NT2/D1 (cell line): Measurements from ENCODE around the gene SINHCAF.

Source experiments
- SUZ12 ChIP-seq: IDR thresholded peaks from 2 replicates; pipeline ENCODE4 v1.6.1; 2011; ENCODE audit not compliant: insufficient read length, insufficient read depth; ENCODE audit errors: extremely low read depth
- YY1 ChIP-seq: IDR thresholded peaks from 2 replicates; pipeline ENCODE4 v1.6.1; 2011; ENCODE audit not compliant: insufficient read length, insufficient read depth
- ZNF274 ChIP-seq: IDR thresholded peaks from 2 replicates; pipeline ENCODE4 v1.6.1; 2011; ENCODE audit warnings: mild to moderate bottlenecking, low read depth, low read length

DNA sequence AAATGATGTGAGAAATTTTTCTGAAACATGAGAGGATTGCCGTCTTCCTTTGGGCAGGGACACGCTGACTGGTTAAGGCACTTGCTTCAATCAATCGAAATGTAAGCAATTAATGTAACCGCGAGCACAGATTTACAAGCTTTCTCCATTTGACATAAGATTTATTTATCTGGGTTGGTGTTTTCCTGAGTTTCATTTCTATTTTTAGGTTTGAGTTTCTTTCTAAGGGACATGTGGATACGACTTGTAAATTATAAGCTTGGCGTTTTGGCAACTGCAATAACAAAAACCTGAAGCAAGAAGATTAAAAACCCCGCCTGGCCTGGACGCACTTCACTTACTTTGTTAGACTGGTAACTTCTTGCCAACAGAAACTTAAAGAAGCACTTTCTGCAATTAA is 20.3 kb upstream of the SINHCAF start:
- TF ChIP-seq YY1 (no peak), ZNF274 (no peak), SUZ12 (no peak)
